Measurements from ENCODE around the gene CA12.
"Not testable (repeated sequence)": the region's sequence is repeated elsewhere in the genome, so short reads cannot be mapped to it uniquely, and the experiment has no call there.

The CA12 gene

GRCh38 chr15:63357061-63357460 is 24.6 kb downstream of the CA12 start:
- DNase-seq (ENCODE audit: low spot score) = no peak

DNA sequence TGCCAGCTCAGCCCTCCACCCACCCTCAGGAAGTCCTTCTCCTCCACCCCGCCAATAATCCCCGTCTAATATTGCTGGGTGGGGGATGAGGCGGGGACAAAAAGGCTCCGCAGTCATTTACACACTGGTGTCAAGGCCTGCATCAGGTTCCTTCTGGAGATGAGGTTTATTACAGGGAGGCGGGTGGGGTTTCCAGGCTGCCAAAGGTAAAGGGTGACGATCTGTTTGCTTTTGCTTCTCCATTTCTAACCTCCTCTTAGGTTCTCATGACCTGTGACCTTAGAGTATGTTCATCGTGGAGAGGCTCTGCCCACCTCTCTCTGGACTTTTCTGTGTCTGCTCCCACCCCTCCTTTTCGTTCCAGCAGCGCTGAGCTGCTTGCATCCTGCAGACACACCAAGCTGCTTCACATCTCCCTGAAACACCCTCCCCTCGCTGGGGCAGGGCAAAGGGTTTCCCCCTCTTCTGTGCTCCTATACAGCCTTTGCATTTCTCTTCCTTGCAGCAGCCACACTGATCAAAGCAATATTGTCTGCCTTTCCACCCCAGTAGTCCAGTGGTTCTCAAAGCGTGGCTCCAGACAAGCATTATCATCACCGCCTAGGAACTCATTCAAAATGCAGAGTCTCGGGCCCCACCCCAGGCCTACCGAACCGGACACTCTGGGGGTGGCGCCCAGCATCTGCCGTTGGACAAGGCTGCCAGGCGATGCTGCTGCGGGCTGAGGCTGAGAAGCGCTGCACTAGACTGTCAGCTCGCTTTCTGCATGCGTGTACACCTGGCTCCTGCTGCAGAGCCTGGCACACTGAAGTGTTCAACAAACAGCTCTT is 26.6 kb downstream of the CA12 start:
- DNase-seq (ENCODE audit: low spot score) = peak; percentile 27

DNA sequence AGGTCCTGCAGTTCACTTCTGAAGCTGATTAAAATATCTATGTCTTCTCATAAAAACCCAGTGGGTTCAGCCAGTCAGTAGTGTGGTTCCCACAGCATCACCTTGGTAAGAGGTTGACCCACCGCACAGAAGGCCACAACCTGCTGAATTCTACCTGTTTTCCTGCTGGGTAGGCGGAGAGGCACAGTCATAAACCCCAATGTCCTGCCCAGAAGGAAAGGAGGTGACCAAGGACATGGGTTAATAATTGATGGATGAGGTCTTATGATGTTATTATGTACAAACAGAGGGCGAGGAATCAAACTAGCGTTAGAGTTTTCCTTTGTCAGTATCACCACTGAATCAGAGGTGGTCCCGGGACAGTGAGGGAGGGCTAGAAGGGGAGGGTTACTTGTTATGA is 27.8 kb downstream of the CA12 start:
- DNase-seq (ENCODE audit: low spot score) = no peak

DNA sequence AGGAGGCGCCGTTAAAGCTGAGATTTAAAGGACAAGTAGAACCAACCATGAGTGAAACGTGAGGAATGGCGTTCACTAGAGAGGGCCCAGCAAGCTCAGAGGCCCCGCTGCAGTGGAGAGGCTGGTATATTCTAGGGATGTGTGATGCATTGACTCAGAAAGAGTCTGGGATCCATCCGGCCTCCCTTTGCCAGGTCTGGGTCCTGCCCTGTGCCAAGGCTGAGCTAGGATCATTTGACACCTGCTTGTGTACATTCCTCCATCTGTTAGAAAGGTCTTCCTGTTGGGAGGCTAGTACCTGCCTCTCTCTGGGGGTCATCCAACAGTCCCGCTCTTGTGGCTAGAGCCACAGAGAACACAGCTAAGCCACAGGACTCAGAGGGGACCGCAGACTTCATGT is 28.4 kb downstream of the CA12 start:
- no peak for DNase-seq (ENCODE audit: low spot score)

- DNase-seq (ENCODE audit: low spot score) = no peak
These were observed 28.8 kb downstream of the CA12 start for GRCh38 chr15:63352808-63353207.

DNA sequence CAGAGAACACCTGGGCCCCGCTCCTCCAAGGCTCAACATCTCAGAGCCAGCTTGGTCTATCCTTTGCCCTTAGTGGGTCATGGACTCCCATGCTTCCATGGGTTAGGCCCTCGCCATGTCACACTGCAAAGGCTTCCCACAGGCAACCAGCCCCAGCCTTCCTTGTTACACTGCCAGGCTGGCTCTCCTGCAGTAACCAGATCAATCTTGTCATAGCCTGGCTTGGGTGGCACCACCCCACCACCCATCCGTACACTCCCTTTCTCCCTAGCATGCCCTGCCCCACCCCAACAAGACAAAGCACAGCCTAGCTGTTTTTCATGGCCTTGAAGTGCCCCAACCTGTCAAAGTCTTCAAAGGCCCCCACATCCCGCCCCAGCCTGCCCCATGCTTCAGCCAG is 30.5 kb downstream of the CA12 start:
- DNase-seq (ENCODE audit: low spot score) = no peak

DNA sequence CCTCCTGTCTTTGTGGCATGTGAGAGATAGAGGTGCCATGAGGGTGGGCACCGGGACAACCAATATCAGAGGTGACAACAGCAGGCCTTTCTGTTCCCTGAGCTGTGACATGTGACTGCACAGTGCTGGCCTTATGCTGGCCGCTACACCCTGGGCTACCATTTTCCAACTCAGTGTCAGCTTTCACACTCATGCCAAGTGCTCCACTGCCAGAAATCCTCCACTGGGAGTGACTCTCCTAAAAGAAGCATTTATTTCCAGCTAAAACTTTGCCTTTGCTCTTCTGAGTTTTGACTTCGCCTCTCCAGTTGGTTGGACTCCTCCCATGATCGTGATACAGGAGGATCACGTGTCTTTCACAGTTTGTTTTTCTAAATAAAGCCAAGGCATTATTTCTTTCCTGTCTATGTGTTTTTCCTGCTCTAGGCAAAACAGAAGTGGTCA is 31.4 kb downstream of the CA12 start:
- no peak for DNase-seq (ENCODE audit: low spot score)

- no peak for DNase-seq (ENCODE audit: low spot score)
These were observed 32.0 kb downstream of the CA12 start for GRCh38 chr15:63349621-63350020.

- DNase-seq (ENCODE audit: low spot score) = no peak
These were observed 32.5 kb downstream of the CA12 start for GRCh38 chr15:63349156-63349555.

GRCh38 chr15:63348392-63348791 is 33.3 kb downstream of the CA12 start:
- DNase-seq (ENCODE audit: low spot score) = no peak

DNA sequence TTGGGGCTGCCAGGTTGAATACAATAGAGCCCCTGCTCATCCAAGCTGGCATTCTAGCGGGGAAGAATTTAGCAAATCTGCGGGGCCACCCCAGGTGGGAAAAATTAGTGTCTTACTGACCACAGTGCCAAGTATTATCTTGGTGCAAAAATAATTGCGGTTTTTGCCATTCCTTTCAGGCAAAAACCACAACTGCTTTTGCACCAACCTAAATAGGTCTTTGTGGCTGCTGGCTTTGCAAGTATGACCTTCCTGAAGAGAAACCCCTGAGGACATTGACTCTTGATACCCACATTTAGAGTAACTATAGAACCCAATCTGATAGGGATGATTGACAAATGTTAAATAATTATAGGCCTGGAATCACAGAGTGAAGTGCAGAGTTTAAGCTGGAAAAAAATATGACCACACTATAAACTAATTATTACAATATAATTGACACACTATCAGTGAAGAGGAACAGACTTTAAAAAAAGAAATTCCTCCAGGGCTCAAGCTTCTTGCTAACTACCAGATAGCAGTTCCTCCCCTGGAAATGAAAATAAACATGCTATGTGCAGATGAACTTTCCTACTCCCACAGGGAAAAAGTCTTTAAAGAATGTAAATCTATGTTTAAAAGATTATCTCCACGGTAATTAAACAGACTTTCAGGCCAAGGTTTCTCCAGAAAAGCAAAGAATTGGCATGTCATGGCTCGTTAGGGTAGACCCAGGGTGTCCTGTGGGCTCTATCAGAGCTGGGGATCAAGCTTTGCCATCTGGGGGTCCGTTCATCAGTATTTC is 34.4 kb downstream of the CA12 start:
- DNase-seq (ENCODE audit: low spot score) = no peak

DNA sequence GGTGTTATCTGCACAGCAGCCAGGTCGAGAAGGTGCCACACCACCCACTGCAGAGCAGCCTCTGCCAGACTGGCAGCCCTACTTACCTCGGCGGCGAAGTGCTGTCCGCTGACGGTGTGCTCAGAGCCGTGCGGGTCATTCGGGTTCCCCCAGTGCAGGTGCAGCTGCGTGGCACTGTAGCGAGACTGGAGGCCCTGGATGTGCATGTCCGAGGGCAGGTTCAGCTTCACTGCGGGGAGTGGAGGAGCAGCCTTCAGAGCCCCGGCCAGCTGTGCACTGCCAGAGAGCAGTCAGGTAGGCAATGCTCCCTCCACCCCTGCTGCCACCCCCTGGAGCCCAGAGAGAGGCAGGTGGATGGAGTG is 36.3 kb downstream of the CA12 start:
- DNase-seq (ENCODE audit: low spot score) = no peak

GRCh38 chr15:63344731-63345390 is 36.8 kb downstream of the CA12 start:
- DNase-seq (ENCODE audit: low spot score) = no peak

- DNase-seq (ENCODE audit: low spot score) = not testable (repeated sequence)
These were observed 38.6 kb downstream of the CA12 start for GRCh38 chr15:63342996-63343562.

- no peak for DNase-seq (ENCODE audit: low spot score)
These were observed 39.7 kb downstream of the CA12 start for GRCh38 chr15:63341898-63342297.

DNA sequence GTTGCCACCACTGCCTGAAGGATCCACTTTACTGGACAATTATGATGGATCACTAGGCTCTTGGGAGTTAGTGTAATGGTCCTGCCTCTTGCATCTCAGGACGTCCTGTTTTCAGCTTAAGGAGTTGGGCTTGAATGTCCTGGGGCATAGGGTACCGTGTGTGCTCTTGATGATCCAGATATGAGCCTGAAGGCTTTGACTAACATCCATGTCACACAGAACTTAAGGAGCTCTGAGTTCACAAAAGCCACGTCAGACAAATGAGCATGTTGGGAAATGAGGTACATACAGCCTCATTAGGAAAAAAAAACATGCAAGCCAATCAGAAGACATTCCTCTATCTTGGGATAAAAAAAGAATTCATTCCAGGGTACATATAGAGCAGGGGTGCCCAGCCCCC is 40.8 kb downstream of the CA12 start:
- DNase-seq (ENCODE audit: low spot score) = no peak

- DNase-seq (ENCODE audit: low spot score) = peak; percentile 26
These were observed 41.3 kb downstream of the CA12 start for GRCh38 chr15:63340353-63340752.

- no peak for DNase-seq (ENCODE audit: low spot score)
These were observed 41.8 kb downstream of the CA12 start for GRCh38 chr15:63339836-63340235.

- no peak for DNase-seq (ENCODE audit: low spot score)
These were observed 42.5 kb downstream of the CA12 start for GRCh38 chr15:63339006-63339766.

DNA sequence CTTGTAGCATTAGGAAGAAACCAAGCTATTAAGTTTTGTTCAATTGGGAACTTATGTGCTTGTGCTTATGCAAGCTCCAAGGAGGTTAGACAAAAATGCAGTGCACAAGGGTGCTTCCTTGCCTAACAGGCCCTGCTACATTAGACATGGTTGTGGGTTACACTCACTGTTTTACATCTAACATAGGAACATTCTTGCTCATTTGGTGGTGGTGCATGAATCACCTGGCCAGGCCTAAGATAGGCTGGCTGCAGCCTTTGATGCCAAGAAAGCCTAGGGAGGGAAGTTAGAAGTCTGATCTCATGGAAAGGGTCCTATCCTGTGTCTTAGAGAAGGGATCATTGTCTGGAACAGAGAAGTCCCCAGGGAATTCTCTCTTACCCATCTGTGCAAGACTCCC is 43.5 kb downstream of the CA12 start:
- DNase-seq (ENCODE audit: low spot score) = no peak

- DNase-seq (ENCODE audit: low spot score) = no peak
These were observed 44.6 kb downstream of the CA12 start for GRCh38 chr15:63337046-63337445.
